GM23248 (cell line): ENCODE data around the gene OR51G1. TPM values are rescaled to one million over a fixed set of nuclear protein-coding genes. Genes with fewer than 3 reads are reported as not detected.

Experiments
- DNase-seq: peaks from one replicate; pipeline ENCODE4 v3.0.0-alpha.2; 2015
- H2AFZ ChIP-seq: fragments of 200-600 bp; sonication (generic); 2 replicates; pipeline ENCODE4 v1.6.1; 2016; ENCODE audit warnings: antibody characterized with exemption
- H3F3A ChIP-seq: fragments of 200-600 bp; sonication (generic); 2 replicates; pipeline ENCODE4 v1.6.1; 2016; ENCODE audit warnings: mild to moderate bottlenecking, antibody characterized with exemption, mixed run types; ENCODE audit not compliant: insufficient read depth
- H3K27ac ChIP-seq: fragments of 200-600 bp; sonication (generic); 2 replicates; pipeline ENCODE4 v1.5.1; 2016; ENCODE audit warnings: mild to moderate bottlenecking
- H3K27me3 ChIP-seq: fragments of 200-600 bp; sonication (generic); replicated peaks from 2 replicates; pipeline ENCODE4 v1.6.1; 2016; ENCODE audit warnings: mild to moderate bottlenecking; ENCODE audit not compliant: insufficient read depth
- H3K36me3 ChIP-seq: fragments of 200-600 bp; sonication (generic); 2 replicates; pipeline ENCODE4 v1.6.1; 2016; ENCODE audit warnings: low read depth, mild to moderate bottlenecking
- H3K4me1 ChIP-seq: fragments of 200-600 bp; sonication (generic); 2 replicates; pipeline ENCODE4 v1.6.1; 2016; ENCODE audit warnings: mild to moderate bottlenecking; ENCODE audit not compliant: insufficient read depth
- H3K4me2 ChIP-seq: fragments of 200-600 bp; sonication (generic); one replicate; pipeline ENCODE4 v1.6.1; 2016; ENCODE audit warnings: mild to moderate bottlenecking; ENCODE audit not compliant: unreplicated experiment
- H3K4me3 ChIP-seq: fragments of 200-600 bp; sonication (generic); 2 replicates; pipeline ENCODE4 v1.5.1; 2016; ENCODE audit warnings: mild to moderate bottlenecking
- H3K79me2 ChIP-seq: fragments of 200-600 bp; sonication (generic); 2 replicates; pipeline ENCODE4 v1.6.1; 2016; ENCODE audit warnings: mild to moderate bottlenecking; ENCODE audit not compliant: insufficient read depth
- H3K9ac ChIP-seq: fragments of 200-600 bp; sonication (generic); 2 replicates; pipeline ENCODE4 v1.6.1; 2016; ENCODE audit warnings: mild to moderate bottlenecking
- H3K9me2 ChIP-seq: fragments of 200-600 bp; sonication (generic); 2 replicates; pipeline ENCODE4 v1.6.1; 2016; ENCODE audit warnings: mixed run types, mild to moderate bottlenecking, moderate library complexity; ENCODE audit not compliant: insufficient read depth
- H3K9me3 ChIP-seq: fragments of 200-600 bp; sonication (generic); one replicate; pipeline ENCODE4 v1.6.1; 2017; ENCODE audit warnings: low read depth
- H4K20me1 ChIP-seq: fragments of 200-600 bp; sonication (generic); 2 replicates; pipeline ENCODE4 v1.6.0; 2016; ENCODE audit not compliant: insufficient read depth
- EZH2 ChIP-seq: fragments of 200-600 bp; sonication (generic); IDR thresholded peaks from 2 replicates; pipeline ENCODE4 v1.6.1; 2018; ENCODE audit warnings: antibody characterized with exemption, mild to moderate bottlenecking; ENCODE audit not compliant: insufficient read depth, poor library complexity, severe bottlenecking
- EZH2phosphoT487 ChIP-seq: fragments of 200-600 bp; sonication (generic); IDR thresholded peaks from 2 replicates; pipeline ENCODE4 v1.6.1; 2018; ENCODE audit warnings: antibody characterized with exemption, moderate library complexity, mild to moderate bottlenecking, low read depth; ENCODE audit not compliant: insufficient read depth
- WGBS, 2 experiments: methylation state at CpG; one replicate each; pipeline ENCODE4 v1.1.6; 2015 to 2017; ENCODE audit warnings: low lambda C conversion rate in 2 of 2, low coverage in 1 of 2; ENCODE audit errors: missing lambda C conversion rate in 2 of 2; 5-methylcytosine and 5-hydroxymethylcytosine counted together
- in situ Hi-C: fragments of 300-500 bp; cut with MboI; formaldehyde crosslinking; loops from 2 replicates; pipeline ENCODE4 v1.15.0; 2020
- polyA plus RNA-seq: library from polyadenylated mRNA; unstranded; fragments of >200 nt; fragmentation: Nextera tagmentation; extraction: Ambion mirVana; gene quantifications from 2 replicates; pipeline ENCODE4 v1.2.1, GENCODE V29; 2016
- total RNA-seq: library from RNA; depleted of rRNA; stranded (reverse); fragments of >200 nt; shearing (Covaris generic); gene quantifications from 2 replicates; pipeline ENCODE4 v1.2.3, GENCODE V29; 2014

OR51G1 gene
- total and polyA plus RNA-seq, 2 experiments from 2014 or later = not detected

DNA sequence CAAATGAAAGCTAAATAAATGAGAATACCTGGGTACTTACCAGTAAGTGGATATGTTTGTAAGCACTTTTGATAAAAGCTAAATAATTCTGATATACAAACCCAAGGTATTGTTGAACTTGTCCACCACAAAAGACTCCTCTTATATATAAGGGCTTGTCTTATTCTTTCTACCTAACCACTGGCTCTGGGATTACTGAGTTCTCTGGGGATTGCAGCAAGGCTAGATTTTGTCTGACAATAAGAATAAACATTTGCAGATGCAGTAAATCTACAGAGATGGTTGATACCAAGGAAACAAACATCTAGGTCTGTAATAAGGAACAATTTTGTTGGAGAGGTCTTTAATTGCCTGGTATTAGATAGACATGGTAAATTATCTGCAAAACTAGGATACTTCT is 23.4 kb upstream of the OR51G1 start, which contains the start of gene OR51A4:
Gene OR51A4, minus strand, starts transcription at position 101 of the 400 bp plus-strand sequence. CDS start 505 bp downstream, outside the sequence.
- H3K4me3 ChIP-seq = no peak within 1 kb of the TSS
- H3K9me2 ChIP-seq = no peaks in the 10 kb centered on the region
- no peaks in the 10 kb centered on the region for H3K79me2 ChIP-seq
- H3K4me1 ChIP-seq = no peaks in the 10 kb centered on the region
- no peak within 1 kb of the TSS for H3K4me2 ChIP-seq
- DNase-seq = no peak
- no peaks in the 10 kb centered on the region for H4K20me1 ChIP-seq
- H3K36me3 ChIP-seq = no peaks in the 10 kb centered on the region
- TF ChIP-seq EZH2 (no peak), EZH2phosphoT487 (no peak)
- H3K27me3 ChIP-seq = no peaks in the 10 kb centered on the region
- H3F3A ChIP-seq = no peaks in the 10 kb centered on the region
- no peak within 1 kb of the TSS for H2AFZ ChIP-seq
- in situ Hi-C loops = no loop called here
- no peak within 1 kb of the TSS for H3K27ac ChIP-seq
- H3K9me3 ChIP-seq = no peaks in the 10 kb centered on the region
- no peak within 1 kb of the TSS for H3K9ac ChIP-seq

GRCh38 chr11:4936745-4937144 is 12.6 kb upstream of the OR51G1 start:
- in situ Hi-C loops = no loop called here
- no peaks in the 10 kb centered on the region for H3K79me2 ChIP-seq
- no peaks in the 10 kb centered on the region for H4K20me1 ChIP-seq
- H3F3A ChIP-seq = no peaks in the 10 kb centered on the region
- no peak for DNase-seq
- peaks cover 3% of the 10 kb centered on the region for H3K9me3 ChIP-seq
- no peak overlapping the region for H3K4me3 ChIP-seq
- no peaks in the 10 kb centered on the region for H3K36me3 ChIP-seq
- no peak overlapping the region for H3K27ac ChIP-seq
- H3K4me2 ChIP-seq = no peak overlapping the region
- no peak overlapping the region for H3K9ac ChIP-seq
- TF ChIP-seq EZH2 (no peak), EZH2phosphoT487 (no peak)
- H3K4me1 ChIP-seq = no peaks in the 10 kb centered on the region
- no peaks in the 10 kb centered on the region for H3K9me2 ChIP-seq
- WGBS, 2 experiments = 29 to 31% methylated on average over 3 of the region's 3 CpGs
- no peak overlapping the region for H2AFZ ChIP-seq
- H3K27me3 ChIP-seq = no peaks in the 10 kb centered on the region

DNA sequence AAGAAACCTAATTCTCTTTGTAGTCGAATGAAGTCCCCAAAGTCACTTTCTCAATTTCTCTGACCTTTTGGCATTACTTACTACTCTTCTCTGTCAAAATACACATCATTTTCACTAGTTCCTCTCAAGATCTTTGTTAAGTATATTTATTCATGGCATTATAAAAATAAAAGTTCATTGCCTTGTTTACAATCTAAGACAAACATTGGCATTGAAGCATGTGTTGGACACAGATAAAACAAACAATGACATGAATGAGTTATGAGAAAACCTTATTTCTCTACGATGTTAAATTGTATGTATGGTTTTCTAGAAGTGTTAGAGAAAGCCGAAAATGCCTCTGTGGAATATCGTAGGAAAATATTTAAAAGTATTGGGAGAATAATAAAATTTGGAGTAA is 8.6 kb upstream of the OR51G1 start:
- DNase-seq = no peak
- Histone ChIP-seq H3K79me2 (no peaks in the 10 kb centered on the region), H3K4me1 (no peaks in the 10 kb centered on the region), H3K9me2 (no peaks in the 10 kb centered on the region), H2AFZ (no peak overlapping the region), H3K4me3 (no peak overlapping the region), H3K27me3 (no peaks in the 10 kb centered on the region), H4K20me1 (no peaks in the 10 kb centered on the region), H3K4me2 (no peak overlapping the region), H3K9ac (no peak overlapping the region), H3K36me3 (no peaks in the 10 kb centered on the region), H3K27ac (no peak overlapping the region), H3K9me3 (peaks cover 3% of the 10 kb centered on the region), H3F3A (no peaks in the 10 kb centered on the region)
- 30 to 32% methylated on average over 4 of the region's 4 CpGs for WGBS, 2 experiments
- TF ChIP-seq EZH2 = no peak
- TF ChIP-seq EZH2phosphoT487 = no peak
- in situ Hi-C loops = no loop called here

DNA sequence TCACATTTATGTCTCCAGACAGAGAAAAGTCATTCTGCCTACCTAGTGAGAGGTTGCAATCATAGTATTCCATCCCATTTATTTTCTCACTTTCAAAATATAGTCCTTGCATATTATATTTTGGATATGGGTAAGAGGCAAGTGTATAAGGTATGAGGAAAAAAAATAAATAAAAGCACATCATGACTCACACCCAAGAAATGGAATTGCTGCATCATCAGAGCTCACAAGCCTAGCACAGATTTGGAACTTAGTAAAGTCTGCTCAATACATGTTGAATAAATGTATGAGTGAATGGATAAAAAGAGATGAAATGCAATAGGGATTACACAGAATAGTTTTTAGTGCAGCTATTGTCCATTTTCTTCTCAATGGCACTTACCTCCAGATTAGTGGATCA is 2.5 kb upstream of the OR51G1 start:
- Histone ChIP-seq H3K4me2 (no peak overlapping the region), H2AFZ (no peak overlapping the region), H3K4me3 (no peak overlapping the region), H3K36me3 (no peaks in the 10 kb centered on the region), H3F3A (no peaks in the 10 kb centered on the region), H3K9me3 (no peaks in the 10 kb centered on the region), H3K9me2 (no peaks in the 10 kb centered on the region), H4K20me1 (no peaks in the 10 kb centered on the region), H3K27me3 (no peaks in the 10 kb centered on the region), H3K27ac (no peak overlapping the region), H3K4me1 (no peaks in the 10 kb centered on the region), H3K9ac (no peak overlapping the region), H3K79me2 (no peaks in the 10 kb centered on the region)
- DNase-seq = peak; percentile 2
- in situ Hi-C loops = no loop called here
- no peak for TF ChIP-seq EZH2phosphoT487
- no peak for TF ChIP-seq EZH2

GRCh38 chr11:4922304-4922703 is 1.8 kb downstream of the OR51G1 start:
- Histone ChIP-seq H4K20me1 (no peaks in the 10 kb centered on the region), H3K27me3 (no peaks in the 10 kb centered on the region), H3K4me1 (no peaks in the 10 kb centered on the region), H3K9ac (no peak overlapping the region), H3K9me2 (no peaks in the 10 kb centered on the region), H3K79me2 (no peaks in the 10 kb centered on the region), H3K36me3 (no peaks in the 10 kb centered on the region), H3K27ac (no peak overlapping the region), H2AFZ (no peak overlapping the region), H3K4me3 (no peak overlapping the region), H3K4me2 (no peak overlapping the region), H3F3A (no peaks in the 10 kb centered on the region), H3K9me3 (no peaks in the 10 kb centered on the region)
- 0 to 5% methylated on average over 1 of the region's 1 CpG for WGBS, 2 experiments
- no peak for DNase-seq
- in situ Hi-C loops = no loop called here
- TF ChIP-seq EZH2 (no peak), EZH2phosphoT487 (no peak)
